Measurements from ENCODE around the gene MYO1E.
"Not testable (repeated sequence)": the region's sequence is repeated elsewhere in the genome, so short reads cannot be mapped to it uniquely, and the experiment has no call there.

The MYO1E gene

GRCh38 chr15:59394166-59394661 lies 21.5 kb upstream of the MYO1E start:
- Mint-ChIP-seq H3K9me3 (no peaks in the 10 kb centered on the region), H3K36me3 (ENCODE audit: low read depth) (no peaks in the 10 kb centered on the region), H3K4me3 (no peak overlapping the region), H3K27me3 (ENCODE audit: low read depth) (peaks cover 10% of the 10 kb centered on the region), H3K4me1 (no peaks in the 10 kb centered on the region), H3K27ac (no peak overlapping the region)
- TF ChIP-seq CTCF (IDR thresholded peaks at IDR 0.05; ENCODE audit: unreplicated experiment in 3 of 3): no peak

- Mint-ChIP-seq H3K27ac (no peak overlapping the region), H3K4me3 (no peak overlapping the region), H3K36me3 (ENCODE audit: low read depth) (no peaks in the 10 kb centered on the region), H3K9me3 (no peaks in the 10 kb centered on the region), H3K4me1 (no peaks in the 10 kb centered on the region), H3K27me3 (ENCODE audit: low read depth) (peaks cover 10% of the 10 kb centered on the region)
- no peak for TF ChIP-seq CTCF (IDR thresholded peaks at IDR 0.05; ENCODE audit: unreplicated experiment in 3 of 3)
Observed at GRCh38 chr15:59392299-59392698, 19.6 kb upstream of the MYO1E start.

GRCh38 chr15:59388670-59389069 lies 16.0 kb upstream of the MYO1E start:
- Mint-ChIP-seq H3K27me3 (ENCODE audit: low read depth) (peaks cover 9% of the 10 kb centered on the region), H3K4me1 (no peaks in the 10 kb centered on the region), H3K4me3 (no peak overlapping the region), H3K9me3 (no peaks in the 10 kb centered on the region), H3K27ac (no peak overlapping the region), H3K36me3 (ENCODE audit: low read depth) (peaks cover 4% of the 10 kb centered on the region)
- no peak for TF ChIP-seq CTCF (IDR thresholded peaks at IDR 0.05; ENCODE audit: unreplicated experiment in 3 of 3)

GRCh38 chr15:59387196-59387878 lies 14.7 kb upstream of the MYO1E start:
- H3K4me3 Mint-ChIP-seq; H3K36me3 Mint-ChIP-seq (ENCODE audit: low read depth); H3K27me3 Mint-ChIP-seq (ENCODE audit: low read depth); H3K9me3 Mint-ChIP-seq; H3K4me1 Mint-ChIP-seq; H3K27ac Mint-ChIP-seq: not testable (repeated sequence)

GRCh38 chr15:59385171-59385570 lies 12.5 kb upstream of the MYO1E start:
- Mint-ChIP-seq H3K4me3 (no peak overlapping the region), H3K36me3 (ENCODE audit: low read depth) (peaks cover 8% of the 10 kb centered on the region), H3K4me1 (no peaks in the 10 kb centered on the region), H3K27me3 (ENCODE audit: low read depth) (peaks cover 5% of the 10 kb centered on the region), H3K27ac (no peak overlapping the region), H3K9me3 (no peaks in the 10 kb centered on the region)
- TF ChIP-seq CTCF (IDR thresholded peaks at IDR 0.05; ENCODE audit: unreplicated experiment in 3 of 3): no peak

- no peaks in the 10 kb centered on the region for H3K4me1 Mint-ChIP-seq
- H3K36me3 Mint-ChIP-seq (ENCODE audit: low read depth): peaks cover 8% of the 10 kb centered on the region
- H3K27me3 Mint-ChIP-seq (ENCODE audit: low read depth): peaks cover 5% of the 10 kb centered on the region
- TF ChIP-seq CTCF (IDR thresholded peaks at IDR 0.05; ENCODE audit: unreplicated experiment in 3 of 3): no peak
- H3K9me3 Mint-ChIP-seq: no peaks in the 10 kb centered on the region
- no peak overlapping the region for H3K27ac Mint-ChIP-seq
- H3K4me3 Mint-ChIP-seq: no peak overlapping the region
Observed at GRCh38 chr15:59384507-59384906, 11.8 kb upstream of the MYO1E start.

All from nephron (organoid).